Vagina (tissue), 2 donors: ENCODE measurements around the gene ARFIP1.

Experiments
- CTCF ChIP-seq, 3 experiments: fragments of 450-650 bp in 2 of 3; fragments of 200-600 bp in 1 of 3; sonication (generic) in 1 of 3; IDR thresholded peaks; one replicate each; pipeline ENCODE4 v1.5.1; 2017 to 2019; ENCODE audit warnings: antibody characterized with exemption in 3 of 3, mild to moderate bottlenecking in 2 of 3, moderate library complexity in 2 of 3
- POLR2A ChIP-seq, 2 donors: fragments of 450-650 bp; IDR thresholded peaks; one replicate each; pipeline ENCODE4 v1.6.1; 2017; ENCODE audit warnings: antibody characterized with exemption in 2 of 2, mild to moderate bottlenecking in 2 of 2, moderate library complexity in 2 of 2
- POLR2AphosphoS5 ChIP-seq, 2 donors: sonication (generic); formaldehyde crosslinking; IDR thresholded peaks; one replicate each; pipeline ENCODE4 v1.9.0; 2017; ENCODE audit warnings: antibody characterized with exemption in 2 of 2, mild to moderate bottlenecking in 2 of 2, low read depth in 1 of 2; ENCODE audit not compliant: insufficient read depth in 1 of 2

DNA sequence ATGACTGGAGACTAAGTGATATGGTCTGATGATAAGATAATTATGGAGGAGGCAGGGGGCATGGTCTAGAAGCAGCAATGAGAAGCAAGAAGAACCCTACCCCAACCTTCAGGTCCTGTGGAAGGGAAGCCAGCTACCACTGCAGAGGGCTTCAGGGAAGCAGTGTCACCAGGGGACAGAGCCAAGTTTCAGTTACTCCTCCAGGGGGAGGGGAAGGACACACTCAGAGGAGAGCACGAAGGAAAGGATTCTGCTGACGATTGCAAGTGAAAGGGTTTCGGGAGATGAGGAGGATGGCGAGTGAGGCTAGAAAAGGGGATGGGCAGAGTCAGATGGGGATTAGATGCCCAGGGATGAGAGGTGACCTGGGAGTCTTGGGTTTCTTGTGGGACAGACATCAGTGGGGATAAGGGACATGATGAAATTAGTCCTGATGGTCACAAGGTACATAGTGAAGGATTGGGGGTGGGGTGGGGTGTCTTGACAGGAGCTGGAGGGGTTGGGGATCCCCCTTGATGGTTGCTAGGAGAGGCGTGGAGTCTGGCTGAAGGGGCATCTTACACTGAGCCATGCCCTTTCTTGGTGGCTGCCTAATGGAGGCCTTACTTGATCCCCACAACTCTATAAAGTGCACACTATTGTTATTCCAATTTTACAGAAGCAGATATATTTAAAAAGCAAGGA, 45.6 kb upstream of the ARFIP1 start:
- TF ChIP-seq POLR2A (IDR thresholded peaks at IDR 0.05) (no peak), CTCF (IDR thresholded peaks at IDR 0.05) (no peak), POLR2AphosphoS5 (IDR thresholded peaks at IDR 0.05; ENCODE audit: insufficient read depth in 1 of 2, low read depth in 1 of 2) (no peak)
